ENCODE results near the gene TMEM184A. TPM values are rescaled to one million over a fixed set of nuclear protein-coding genes. Genes with fewer than 3 reads are reported as not detected.
"Not testable (repeated sequence)": the region's sequence is repeated elsewhere in the genome, so short reads cannot be mapped to it uniquely, and the experiment has no call there.

The TMEM184A gene
- total and polyA plus RNA-seq, 8 donors, result 3.8 to 99.4 (median 17.2) TPM

DNA sequence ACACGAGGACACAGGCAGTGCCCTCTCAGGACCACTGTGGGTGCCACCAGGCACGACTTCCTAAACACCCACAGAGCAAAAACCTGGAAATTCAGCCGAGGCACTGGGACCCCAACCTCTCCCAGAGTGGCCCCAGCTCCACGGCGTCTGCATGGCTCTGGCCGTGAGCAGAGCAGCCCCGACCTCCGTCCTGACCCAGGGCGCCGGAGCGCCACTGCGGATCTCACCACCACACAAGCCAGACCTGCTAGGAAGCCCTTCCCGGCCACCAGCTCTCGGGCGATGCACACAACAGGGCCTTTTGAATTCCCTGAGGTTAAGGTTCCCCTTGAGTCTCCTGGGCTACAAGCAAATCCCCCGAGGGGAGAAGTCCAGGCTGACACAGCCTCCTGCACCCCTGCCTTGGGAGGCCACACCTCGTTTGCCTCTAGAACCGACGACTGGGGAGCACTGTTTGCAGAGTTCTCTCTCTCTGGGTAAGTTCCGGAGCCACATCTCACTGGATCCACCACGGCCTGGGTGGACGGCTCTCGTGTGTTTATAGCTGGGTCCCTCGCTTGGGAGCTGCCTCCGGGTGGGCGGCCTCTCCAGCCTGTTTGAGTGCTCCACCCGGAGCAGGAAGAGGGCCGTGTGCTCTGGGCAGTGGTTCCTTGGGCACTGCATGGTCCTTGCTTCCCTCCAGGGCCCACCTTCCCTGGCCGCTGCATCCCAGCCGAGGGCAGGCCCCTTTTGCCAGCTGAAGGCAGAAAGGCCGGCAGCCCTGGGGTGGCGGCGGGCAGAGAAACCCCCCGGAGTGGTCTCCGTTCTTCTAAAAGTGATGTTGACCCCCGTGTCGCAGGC, 29.4 kb upstream of the TMEM184A start:
- intact Hi-C loops (cut with DNase I; ENCODE audit: low total_unique reads), result loop anchor here (10.0 kb wide), 2 partner anchors 629 to 759 kb away; no protein-coding TSS in a partner anchor
- Histone ChIP-seq H3K4me3 (no peak overlapping the region), H3K27me3 (peaks cover 0 to 49% (median 9%) of the 10 kb centered on the region in 3 donors), H3K36me3 (peaks cover 0 to 8% (median 0%) of the 10 kb centered on the region in 4 donors), H3K4me1 (peaks cover 0 to 4% (median 0%) of the 10 kb centered on the region in 4 donors), H3K27ac (no peak overlapping the region), H3K9me3 (peaks cover 0 to 12% (median 12%) of the 10 kb centered on the region in 4 donors)
- TF ChIP-seq POLR2AphosphoS5 (IDR thresholded peaks at IDR 0.05), result no peak
- TF ChIP-seq, protein P1, sequence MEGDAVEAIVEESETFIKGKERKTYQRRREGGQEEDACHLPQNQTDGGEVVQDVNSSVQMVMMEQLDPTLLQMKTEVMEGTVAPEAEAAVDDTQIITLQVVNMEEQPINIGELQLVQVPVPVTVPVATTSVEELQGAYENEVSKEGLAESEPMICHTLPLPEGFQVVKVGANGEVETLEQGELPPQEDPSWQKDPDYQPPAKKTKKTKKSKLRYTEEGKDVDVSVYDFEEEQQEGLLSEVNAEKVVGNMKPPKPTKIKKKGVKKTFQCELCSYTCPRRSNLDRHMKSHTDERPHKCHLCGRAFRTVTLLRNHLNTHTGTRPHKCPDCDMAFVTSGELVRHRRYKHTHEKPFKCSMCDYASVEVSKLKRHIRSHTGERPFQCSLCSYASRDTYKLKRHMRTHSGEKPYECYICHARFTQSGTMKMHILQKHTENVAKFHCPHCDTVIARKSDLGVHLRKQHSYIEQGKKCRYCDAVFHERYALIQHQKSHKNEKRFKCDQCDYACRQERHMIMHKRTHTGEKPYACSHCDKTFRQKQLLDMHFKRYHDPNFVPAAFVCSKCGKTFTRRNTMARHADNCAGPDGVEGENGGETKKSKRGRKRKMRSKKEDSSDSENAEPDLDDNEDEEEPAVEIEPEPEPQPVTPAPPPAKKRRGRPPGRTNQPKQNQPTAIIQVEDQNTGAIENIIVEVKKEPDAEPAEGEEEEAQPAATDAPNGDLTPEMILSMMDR (IDR thresholded peaks at IDR 0.05), result no peak
- no peak for TF ChIP-seq EP300 (IDR thresholded peaks at IDR 0.05)
- TF ChIP-seq POLR2A (IDR thresholded peaks at IDR 0.05), result no peak
- DNase-seq, result no peak
- 81 to 86% (median 83%) methylated on average over 17 to 37 of the region's 37 CpGs for WGBS, 5 donors

DNA sequence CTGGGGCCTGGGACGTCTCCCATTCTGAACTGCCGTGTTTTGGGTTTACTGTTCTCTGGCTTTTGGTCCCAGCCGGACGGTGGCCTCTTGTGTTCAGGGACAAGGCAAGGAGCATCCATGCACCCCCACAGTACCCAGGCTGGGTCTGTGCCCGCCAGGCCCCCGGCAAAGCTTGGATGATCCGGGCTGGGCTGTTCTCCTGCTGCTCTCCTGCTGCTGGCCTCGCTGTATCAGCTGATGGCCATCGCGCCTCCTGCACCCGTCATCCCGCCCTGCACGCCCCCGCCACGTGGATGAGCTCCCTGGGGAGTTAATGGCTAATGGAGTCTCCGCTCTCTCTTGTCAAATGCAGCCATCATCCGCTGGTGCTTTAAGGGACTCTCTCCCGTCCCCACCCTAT, 28.7 kb upstream of the TMEM184A start:
- Histone ChIP-seq H3K36me3 (peaks cover 0 to 8% (median 0%) of the 10 kb centered on the region in 4 donors), H3K9me3 (peaks cover 0 to 12% (median 12%) of the 10 kb centered on the region in 4 donors), H3K4me1 (peaks cover 0 to 6% (median under 1%) of the 10 kb centered on the region in 4 donors), H3K27ac (no peak overlapping the region), H3K27me3 (peaks cover 0 to 43% (median 9%) of the 10 kb centered on the region in 3 donors), H3K4me3 (no peak overlapping the region)
- intact Hi-C loops (cut with DNase I; ENCODE audit: low total_unique reads), result loop anchor here (10.0 kb wide), 2 partner anchors 630 to 760 kb away; no protein-coding TSS in a partner anchor
- DNase-seq, result no peak
- TF ChIP-seq, protein P1 (IDR thresholded peaks at IDR 0.05), result no peak
- WGBS, 5 donors, result 89 to 94% (median 90%) methylated on average over 18 of the region's 18 CpGs

DNA sequence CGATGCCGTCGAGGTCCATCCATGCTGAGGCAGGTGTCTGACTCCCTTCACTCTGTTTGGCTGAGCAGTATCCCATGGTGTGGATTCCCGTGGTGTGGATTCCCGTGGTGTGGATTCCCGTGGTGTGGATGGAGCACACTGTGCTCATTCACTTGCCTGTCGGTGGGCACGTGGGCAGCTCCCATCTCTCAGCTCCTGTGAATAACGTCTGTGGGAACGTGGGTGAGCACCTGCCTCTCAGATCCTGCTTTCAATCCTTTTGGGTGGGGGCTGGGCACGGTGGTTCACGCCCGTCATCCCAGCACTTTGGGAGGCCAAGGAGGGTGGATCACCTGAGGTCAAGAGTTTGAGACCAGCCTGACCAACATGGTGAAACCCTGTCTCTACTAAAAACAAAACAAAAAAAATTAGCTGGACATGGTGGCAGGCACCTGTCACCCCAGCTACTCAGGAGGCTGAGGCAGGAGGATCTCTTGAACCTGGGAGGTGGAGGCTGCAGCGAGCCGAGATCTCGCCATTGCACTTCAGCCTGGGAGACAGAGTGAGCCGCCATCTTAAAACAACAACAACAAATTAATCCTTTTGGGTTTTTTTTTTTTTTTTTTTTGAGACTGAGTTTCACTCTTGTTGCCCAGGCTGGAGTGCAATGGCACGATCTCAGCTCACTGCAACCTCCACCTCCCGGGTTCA, 27.4 kb upstream of the TMEM184A start:
- not testable (repeated sequence) for H3K36me3 ChIP-seq, H3K4me3 ChIP-seq, H3K4me1 ChIP-seq, H3K9me3 ChIP-seq, H3K27ac ChIP-seq, DNase-seq
- H3K27me3 ChIP-seq, result peaks cover 0 to 32% (median 4%) of the 10 kb centered on the region in 3 donors
- intact Hi-C loops (cut with DNase I; ENCODE audit: low total_unique reads), result loop anchor here (10.0 kb wide), 2 partner anchors 631 to 761 kb away; no protein-coding TSS in a partner anchor
- 81 to 92% (median 86%) methylated on average over 17 to 19 of the region's 19 CpGs for WGBS, 5 donors

DNA sequence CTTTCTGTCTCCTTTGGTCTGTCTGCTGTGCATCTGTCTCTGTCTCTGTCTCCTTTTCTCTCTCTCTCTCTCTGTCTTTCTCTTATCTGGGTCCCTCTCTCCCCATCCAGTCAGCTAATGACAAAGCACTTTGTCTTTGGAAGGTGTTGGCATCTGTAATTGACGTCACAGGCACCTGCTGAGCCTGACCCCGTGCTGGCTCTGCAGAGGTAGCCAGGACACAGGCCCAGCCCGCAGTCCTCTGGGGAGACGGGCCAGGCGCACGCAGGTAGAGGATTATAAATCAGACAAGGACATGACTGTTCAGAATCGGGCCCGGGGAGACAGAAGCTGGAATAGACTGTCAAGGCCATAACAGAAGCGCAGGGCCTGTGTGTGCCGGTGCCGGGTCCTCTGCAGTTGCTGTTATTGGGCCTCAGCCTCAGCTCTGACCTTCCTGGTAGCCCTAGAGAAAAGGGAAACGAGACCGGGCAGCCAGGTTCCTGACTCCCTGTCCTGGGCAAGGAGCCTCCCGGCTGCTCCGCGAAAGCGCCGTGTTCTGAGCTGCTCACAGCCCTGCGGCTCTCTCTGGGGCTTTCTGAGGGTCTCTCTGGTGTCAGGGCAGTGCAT, 24.5 kb upstream of the TMEM184A start:
- H3K9me3 ChIP-seq, result no peaks in the 10 kb centered on the region
- no peak for DNase-seq
- H3K4me3 ChIP-seq, result no peak overlapping the region
- H3K36me3 ChIP-seq, result peaks cover 0 to 15% (median 0%) of the 10 kb centered on the region in 4 donors
- no peak overlapping the region for H3K27ac ChIP-seq
- intact Hi-C loops (cut with DNase I; ENCODE audit: low total_unique reads), result loop anchor here (10.0 kb wide), 2 partner anchors 634 to 764 kb away; no protein-coding TSS in a partner anchor
- TF ChIP-seq POLR2A (IDR thresholded peaks at IDR 0.05) (no peak), POLR2AphosphoS5 (IDR thresholded peaks at IDR 0.05) (no peak), EP300 (IDR thresholded peaks at IDR 0.05) (no peak)
- TF ChIP-seq, protein P1 (IDR thresholded peaks at IDR 0.05), result no peak
- peaks cover 0 to 8% (median 2%) of the 10 kb centered on the region in 4 donors for H3K4me1 ChIP-seq
- 83 to 89% (median 86%) methylated on average over 19 of the region's 19 CpGs for WGBS, 5 donors
- peaks cover 0 to 3% (median 0%) of the 10 kb centered on the region in 3 donors for H3K27me3 ChIP-seq
